IMR-90 (cell line): ENCODE results near the gene TMEM63B. TPM values are rescaled to one million over a fixed set of nuclear protein-coding genes. Genes with fewer than 3 reads are reported as not detected.

Experiments used
- ATAC-seq: fragments of 200-7000 bp; cut with Tn5 transposase; 2 replicates; pipeline ENCODE4 v1.9.1; 2020; ENCODE audit warnings: low read depth, mild to moderate bottlenecking, moderate library complexity
- BruUV-seq: library from RNA; stranded (reverse); fragments of 400-500 nt; replicated peaks from 2 replicates; lab custom pipeline; 2021; lab: Mats Ljungman, UMichigan
- CTCF ChIA-PET: fragments of 300-600 bp; formaldehyde crosslinking; extraction: SDS; loops from one replicate; lab custom pipeline; 2021; ENCODE audit warnings: antibody characterized with exemption; lab: Yijun Ruan, JAX
- POLR2A ChIA-PET: fragments of 300-600 bp; sonication (Branson Sonifier 250); formaldehyde crosslinking; loops from one replicate; lab custom pipeline; 2022; ENCODE audit warnings: antibody characterized with exemption; ENCODE audit not compliant: unreplicated experiment; lab: Charles Lee
- DNase-seq: peaks from one replicate; pipeline ENCODE4 v3.0.0; 2013
- H2AFZ ChIP-seq: replicated peaks from 2 replicates; pipeline ENCODE3; 2013; ENCODE audit warnings: low read length, mild to moderate bottlenecking; ENCODE audit not compliant: poor library complexity
- H2AK5ac ChIP-seq: 2 replicates; pipeline ENCODE4 v1.6.1; 2013; ENCODE audit warnings: low read depth, low read length, inconsistent platforms
- H2AK9ac ChIP-seq: replicated peaks from 2 replicates; pipeline ENCODE3; 2013; ENCODE audit warnings: mild to moderate bottlenecking, low read depth, low read length, moderate library complexity; ENCODE audit not compliant: poor library complexity
- H2BK120ac ChIP-seq: 2 replicates; pipeline ENCODE4 v1.6.1; 2013; ENCODE audit warnings: low read depth, low read length, inconsistent platforms
- H2BK15ac ChIP-seq: 3 replicates; pipeline ENCODE4 v1.6.1; 2013; ENCODE audit warnings: low read depth, low read length, inconsistent platforms
- H2BK20ac ChIP-seq: 2 replicates; pipeline ENCODE4 v1.6.1; 2013; ENCODE audit warnings: low read depth, mild to moderate bottlenecking, inconsistent platforms, low read length, moderate library complexity
- H2BK5ac ChIP-seq: 2 replicates; pipeline ENCODE4 v1.6.1; 2013; ENCODE audit warnings: mild to moderate bottlenecking, low read depth, low read length, inconsistent platforms; ENCODE audit not compliant: poor library complexity, severe bottlenecking
- H3K14ac ChIP-seq: replicated peaks from 2 replicates; pipeline ENCODE4 v1.6.1; 2013; ENCODE audit warnings: low read depth, low read length, inconsistent platforms
- H3K18ac ChIP-seq: 2 replicates; pipeline ENCODE4 v1.6.1; 2013; ENCODE audit warnings: low read depth, low read length, control low read depth
- H3K23ac ChIP-seq: 2 replicates; pipeline ENCODE4 v1.6.1; 2013; ENCODE audit warnings: low read depth, low read length, inconsistent platforms
- H3K27ac ChIP-seq: 2 replicates; pipeline ENCODE4 v1.5.1; 2013; ENCODE audit warnings: mild to moderate bottlenecking, control low read depth, low read length; ENCODE audit not compliant: insufficient read depth
- H3K27me3 ChIP-seq: 2 replicates; pipeline ENCODE4 v1.6.1; 2013; ENCODE audit warnings: low read length; ENCODE audit not compliant: control insufficient read depth, insufficient read depth
- H3K36me3 ChIP-seq: 2 replicates; pipeline ENCODE4 v1.6.1; 2013; ENCODE audit warnings: low read length, mixed read lengths; ENCODE audit not compliant: control insufficient read depth, insufficient read depth
- H3K4ac ChIP-seq: 2 replicates; pipeline ENCODE4 v1.6.1; 2013; ENCODE audit warnings: low read depth, low read length, inconsistent platforms
- H3K4me1 ChIP-seq: 2 replicates; pipeline ENCODE4 v1.6.1; 2013; ENCODE audit warnings: low read length, mixed read lengths; ENCODE audit not compliant: control insufficient read depth, insufficient read depth
- H3K4me2 ChIP-seq: 2 replicates; pipeline ENCODE4 v1.6.1; 2013; ENCODE audit warnings: low read depth, mild to moderate bottlenecking, control low read depth, low read length, moderate library complexity
- H3K4me3 ChIP-seq: 2 replicates; pipeline ENCODE4 v1.5.1; 2013; ENCODE audit warnings: low read depth, mild to moderate bottlenecking, control low read depth, low read length, moderate library complexity; ENCODE audit not compliant: insufficient read depth
- H3K56ac ChIP-seq: 2 replicates; pipeline ENCODE4 v1.6.1; 2013; ENCODE audit warnings: low read length, inconsistent platforms; ENCODE audit not compliant: insufficient read depth; ENCODE audit errors: extremely low read depth
- H3K79me1 ChIP-seq, 2 experiments: 2 replicates each; pipeline ENCODE4 v1.6.1; 2013; ENCODE audit warnings: low read length in 2 of 2, inconsistent platforms in 1 of 2, low read depth in 1 of 2
- H3K9ac ChIP-seq: 2 replicates; pipeline ENCODE4 v1.6.1; 2013; ENCODE audit warnings: low read depth, low read length, control low read depth
- H3K9me1 ChIP-seq: 2 replicates; pipeline ENCODE4 v1.6.1; 2013; ENCODE audit warnings: low read length, inconsistent platforms; ENCODE audit not compliant: insufficient read depth
- H3K9me3 ChIP-seq: 2 replicates; pipeline ENCODE4 v1.6.1; 2013; ENCODE audit warnings: low read length; ENCODE audit not compliant: control insufficient read depth, insufficient read depth
- H4K20me1 ChIP-seq: 2 replicates; pipeline ENCODE4 v1.6.1; 2013; ENCODE audit warnings: low read length, inconsistent platforms; ENCODE audit not compliant: insufficient read depth
- H4K5ac ChIP-seq: 2 replicates; pipeline ENCODE4 v1.6.1; 2013; ENCODE audit warnings: mild to moderate bottlenecking, low read depth, low read length, control low read depth
- H4K8ac ChIP-seq, 2 experiments: 2 replicates each; pipeline ENCODE4 v1.6.1; 2013; ENCODE audit warnings: low read depth in 2 of 2, low read length in 2 of 2, control low read depth in 1 of 2, inconsistent platforms in 1 of 2
- H4K91ac ChIP-seq: 2 replicates; pipeline ENCODE4 v1.6.1; 2013; ENCODE audit warnings: low read depth, low read length, inconsistent platforms; ENCODE audit not compliant: insufficient read depth
- BHLHE40 ChIP-seq: fragments of 150-350 bp; IDR thresholded peaks from 2 replicates; pipeline ENCODE4 v1.6.1; 2016; ENCODE audit warnings: mild to moderate bottlenecking, low read depth, low read length
- CEBPB ChIP-seq: IDR thresholded peaks from 2 replicates; pipeline ENCODE4 v1.6.1; 2012; ENCODE audit warnings: low read depth, low read length, improper control_type of control experiment
- NFE2L2 ChIP-seq: fragments of 150-350 bp; IDR thresholded peaks from 2 replicates; pipeline ENCODE4 v1.6.1; 2016; ENCODE audit warnings: low read depth, mild to moderate bottlenecking, low read length
- POLR2A ChIP-seq: IDR thresholded peaks from 2 replicates; pipeline ENCODE4 v1.6.1; 2012; ENCODE audit warnings: mild to moderate bottlenecking, low read depth, low read length
- SMC3 ChIP-seq: fragments of 150-350 bp; IDR thresholded peaks from 2 replicates; pipeline ENCODE4 v1.6.1; 2016; ENCODE audit warnings: low read depth, mild to moderate bottlenecking, antibody characterized with exemption, low read length, moderate library complexity
- WGBS, 2 experiments: methylation state at CpG; one replicate each; pipeline versions ENCODE4 v1.1.5 to v1.1.7; 2013; ENCODE audit warnings: missing lambda C conversion rate in 2 of 2; ENCODE audit not compliant: insufficient read length in 1 of 2; ENCODE audit errors: extremely low coverage in 2 of 2; 5-methylcytosine and 5-hydroxymethylcytosine counted together
- dilution Hi-C: fragments of 300-500 bp; cut with HindIII; formaldehyde crosslinking; loops from one replicate; pipeline ENCODE4 v1.14.3; 2018; ENCODE audit warnings: low sequenced_read_pairs; ENCODE audit not compliant: unreplicated experiment
- in situ Hi-C: fragments of 300-500 bp; cut with MboI; formaldehyde crosslinking; loops from 3 replicates; pipeline ENCODE4 v1.14.3; 2019; ENCODE audit warnings: low sequenced_read_pairs, inconsistent platforms, mixed read lengths
- intact Hi-C: fragments of 100-400 bp; cut with micrococcal nuclease; formaldehyde crosslinking; loops from 2 replicates; pipeline ENCODE4 v1.10.0; 2022
- polyA plus RNA-seq, 3 experiments: library from polyadenylated mRNA; depleted of rRNA; stranded (reverse); fragments of >200 nt; gene quantifications; 2 replicates each; pipeline ENCODE4 v1.2.3, GENCODE V29; 2012; ENCODE audit warnings: low replicate concordance in 1 of 3
- total RNA-seq: library from RNA; depleted of rRNA; stranded (reverse); fragments of >200 nt; gene quantifications from 2 replicates; pipeline ENCODE4 v1.2.3, GENCODE V29; 2012
- TF ChIP-seq, protein P1 (sequence below): fragments of 150-350 bp; IDR thresholded peaks from 2 replicates; pipeline ENCODE4 v1.6.1; 2017; ENCODE audit warnings: mild to moderate bottlenecking, antibody characterized with exemption, low read length, low read depth
- TF ChIP-seq, protein P2 (sequence below): fragments of 150-350 bp; IDR thresholded peaks from 2 replicates; pipeline ENCODE4 v1.6.1; 2016; ENCODE audit warnings: low read depth, mild to moderate bottlenecking, low read length, moderate library complexity, borderline replicate concordance

TMEM63B gene
- total and polyA plus RNA-seq, 2 of the 4 experiments (the other 2 are of a cell fraction): 12.2 to 42.6 TPM

GRCh38 chr6:44132476-44132875, 5.1 kb downstream of the TMEM63B start:
- in situ Hi-C loops (no loop called here), dilution Hi-C loops (no loop called here), intact Hi-C loops (loop anchor here (2.0 kb wide), 1 partner anchor 36 kb away; no protein-coding TSS in a partner anchor)
- no TSS peak for BruUV-seq
- CTCF ChIA-PET: no interaction called here
- H3K23ac ChIP-seq: peak overlapping the region; percentile 43; the same call in 1 of the 2 replicates
- H3K9me3 ChIP-seq: no peaks in the 10 kb centered on the region
- H3K4me2 ChIP-seq: no peak overlapping the region
- H4K20me1 ChIP-seq: peaks cover 13% of the 10 kb centered on the region
- H3K56ac ChIP-seq: no peak overlapping the region
- H2AK5ac ChIP-seq: no peak overlapping the region
- H2BK20ac ChIP-seq: no peak overlapping the region
- H3K79me1 ChIP-seq: peaks cover 31 to 68% of the 10 kb centered on the region in 2 experiments
- H2AFZ ChIP-seq: no peak overlapping the region
- no peak overlapping the region for H4K91ac ChIP-seq
- H2BK5ac ChIP-seq: no peak overlapping the region
- ATAC-seq (no peak), DNase-seq (no peak)
- TF ChIP-seq CEBPB (no peak), BHLHE40 (no peak), NFE2L2 (no peak), SMC3 (no peak), POLR2A (no peak)
- TF ChIP-seq, protein P1, sequence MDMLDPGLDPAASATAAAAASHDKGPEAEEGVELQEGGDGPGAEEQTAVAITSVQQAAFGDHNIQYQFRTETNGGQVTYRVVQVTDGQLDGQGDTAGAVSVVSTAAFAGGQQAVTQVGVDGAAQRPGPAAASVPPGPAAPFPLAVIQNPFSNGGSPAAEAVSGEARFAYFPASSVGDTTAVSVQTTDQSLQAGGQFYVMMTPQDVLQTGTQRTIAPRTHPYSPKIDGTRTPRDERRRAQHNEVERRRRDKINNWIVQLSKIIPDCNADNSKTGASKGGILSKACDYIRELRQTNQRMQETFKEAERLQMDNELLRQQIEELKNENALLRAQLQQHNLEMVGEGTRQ: no peak
- TF ChIP-seq, protein P2, sequence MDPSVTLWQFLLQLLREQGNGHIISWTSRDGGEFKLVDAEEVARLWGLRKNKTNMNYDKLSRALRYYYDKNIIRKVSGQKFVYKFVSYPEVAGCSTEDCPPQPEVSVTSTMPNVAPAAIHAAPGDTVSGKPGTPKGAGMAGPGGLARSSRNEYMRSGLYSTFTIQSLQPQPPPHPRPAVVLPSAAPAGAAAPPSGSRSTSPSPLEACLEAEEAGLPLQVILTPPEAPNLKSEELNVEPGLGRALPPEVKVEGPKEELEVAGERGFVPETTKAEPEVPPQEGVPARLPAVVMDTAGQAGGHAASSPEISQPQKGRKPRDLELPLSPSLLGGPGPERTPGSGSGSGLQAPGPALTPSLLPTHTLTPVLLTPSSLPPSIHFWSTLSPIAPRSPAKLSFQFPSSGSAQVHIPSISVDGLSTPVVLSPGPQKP: no peak
- no peak overlapping the region for H4K5ac ChIP-seq
- peak overlapping the region in 1 of 2 experiments; percentile 90; a peak in 1 of 4 replicates for H4K8ac ChIP-seq
- peak overlapping the region; percentile 5 for H2AK9ac ChIP-seq
- no peak overlapping the region for H3K18ac ChIP-seq
- no peak overlapping the region for H3K4ac ChIP-seq
- no peak overlapping the region for H2BK120ac ChIP-seq
- H3K9ac ChIP-seq: no peak overlapping the region
- POLR2A ChIA-PET: no interaction called here
- no peak overlapping the region for H3K14ac ChIP-seq
- no peaks in the 10 kb centered on the region for H3K27me3 ChIP-seq
- peaks cover 6% of the 10 kb centered on the region; the same call in 1 of the 2 replicates for H3K9me1 ChIP-seq
- peaks cover 24% of the 10 kb centered on the region; the same call in 1 of the 2 replicates for H3K36me3 ChIP-seq
- WGBS, 2 experiments: 94% methylated on average over 2 of the region's 4 CpGs; no CpG with 5 or more reads in 1 of the 2 experiments
- H3K4me3 ChIP-seq: no peak overlapping the region
- H3K4me1 ChIP-seq: peaks cover 13% of the 10 kb centered on the region
- H3K27ac ChIP-seq: no peak overlapping the region
- no peak overlapping the region for H2BK15ac ChIP-seq
